Stimulated activated CD4-positive, alpha-beta T cell treated with anti-CD3 and anti-CD28 coated beads, Interleukin-1b, Interleukin-23, amount 100 ng/mL, for 1 hour (primary cell): ENCODE data around the gene RGS6.

ENCODE experiments used
- DNase-seq, 2 donors: peaks; one replicate each; pipeline ENCODE4 v3.0.0-alpha.2; 2020; ENCODE audit warnings: low read depth in 2 of 2

Gene RGS6

DNA sequence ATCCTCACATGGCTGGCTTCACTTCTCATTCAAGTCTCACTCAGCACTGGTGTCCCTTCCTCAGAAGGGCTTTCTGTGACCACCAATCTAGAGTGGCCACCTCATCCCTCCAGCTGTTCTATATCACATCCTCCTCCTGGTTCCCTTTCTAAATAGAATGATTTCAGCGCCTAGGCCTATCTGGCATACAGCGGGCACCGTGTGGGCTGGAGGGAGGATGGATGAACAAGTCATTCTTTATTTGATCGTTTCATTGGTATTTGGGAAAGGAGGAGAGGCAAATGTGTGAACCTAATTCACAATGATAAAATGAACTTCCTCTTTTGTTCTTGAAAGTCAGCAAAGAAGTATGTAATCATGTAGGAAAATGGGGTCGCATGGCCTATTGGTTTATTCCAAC lies 567.5 kb downstream of the RGS6 start:
- no peak for DNase-seq

- DNase-seq: no peak
Observed at GRCh38 chr14:72500234-72500838, 568.1 kb downstream of the RGS6 start.

- no peak for DNase-seq
Observed at GRCh38 chr14:72501439-72501838, 569.2 kb downstream of the RGS6 start.

DNA sequence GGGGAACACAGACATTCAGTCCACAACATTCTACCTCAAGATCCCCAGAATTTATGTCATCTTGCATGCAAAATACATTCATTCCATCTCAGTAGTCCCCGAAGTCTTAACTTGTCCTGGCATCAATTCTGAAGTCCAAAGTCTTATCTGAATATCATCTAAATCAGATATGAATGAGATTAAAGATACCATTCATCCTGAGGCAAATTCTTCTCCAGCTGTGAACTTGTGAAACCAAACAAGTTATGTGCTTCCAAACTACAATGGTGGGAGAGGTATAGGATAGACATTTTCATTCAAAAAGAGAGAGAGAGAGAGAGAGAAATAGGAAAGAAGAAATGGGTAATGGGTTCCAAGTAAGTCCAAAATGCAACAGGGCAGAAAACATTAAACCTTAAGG lies 571.0 kb downstream of the RGS6 start:
- DNase-seq: no peak

- DNase-seq: no peak
Observed at GRCh38 chr14:72503696-72504368, 571.6 kb downstream of the RGS6 start.

GRCh38 chr14:72510566-72510965 lies 578.3 kb downstream of the RGS6 start:
- DNase-seq: no peak

DNA sequence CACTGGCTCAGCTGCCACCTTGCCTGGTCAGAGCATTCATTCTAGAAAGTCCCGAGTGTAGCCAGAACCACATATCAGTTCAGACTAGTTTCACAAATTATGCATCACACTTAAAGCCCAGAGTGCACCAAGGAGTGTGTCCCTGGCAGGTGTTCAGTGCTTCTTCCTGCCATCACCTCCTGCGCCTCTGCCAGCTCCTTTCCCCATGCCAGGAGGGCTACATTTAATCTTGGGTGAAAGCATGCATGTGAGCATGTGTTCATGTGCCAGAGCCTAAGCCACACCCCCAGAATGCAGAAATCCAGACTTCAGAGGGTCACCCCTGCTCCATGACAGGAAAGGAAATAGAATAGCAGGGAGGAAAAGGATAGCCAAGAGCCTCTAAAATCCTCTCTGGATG lies 580.1 kb downstream of the RGS6 start:
- DNase-seq: no peak

DNA sequence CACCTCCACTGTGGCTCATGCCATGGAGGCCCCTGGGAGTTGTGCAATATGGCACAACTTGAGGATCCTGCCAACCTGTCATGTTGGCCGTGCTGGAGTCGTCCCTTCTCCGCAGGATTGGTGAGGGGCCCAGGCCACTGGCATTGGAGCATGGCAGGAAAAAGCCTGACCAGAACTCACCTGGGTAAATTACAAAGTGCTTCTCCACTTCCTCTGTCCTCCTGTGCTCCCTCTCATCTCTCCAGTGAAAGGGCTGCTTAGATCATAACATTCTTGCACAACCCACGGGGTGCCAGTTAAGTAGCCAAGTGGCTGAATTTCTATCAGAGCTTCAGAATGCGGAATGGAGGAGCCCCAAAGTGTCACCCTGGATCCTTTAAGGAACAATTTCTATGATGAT lies 580.7 kb downstream of the RGS6 start:
- no peak for DNase-seq

GRCh38 chr14:72513346-72513745 lies 581.1 kb downstream of the RGS6 start:
- DNase-seq: no peak

- no peak for DNase-seq
Observed at GRCh38 chr14:72513965-72514659, 581.9 kb downstream of the RGS6 start.

DNA sequence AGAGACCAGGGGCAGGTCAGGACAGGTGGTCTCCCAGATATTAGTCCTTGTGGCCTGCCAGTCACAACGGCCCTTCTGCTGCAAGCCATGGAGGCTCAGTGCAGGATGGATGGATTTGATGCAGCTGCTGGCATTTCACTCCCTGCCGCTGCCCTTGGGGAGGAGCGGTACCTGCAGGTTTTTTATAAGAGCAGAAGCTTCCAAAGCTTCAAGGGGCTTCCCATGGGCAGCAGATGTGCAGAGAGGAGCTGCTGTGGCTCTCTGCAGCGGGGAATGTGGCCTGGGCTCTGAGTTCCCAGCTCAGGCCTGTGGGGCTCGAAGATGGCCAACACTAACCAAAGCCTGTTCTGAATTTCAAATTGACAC lies 582.4 kb downstream of the RGS6 start:
- no peak for DNase-seq

DNA sequence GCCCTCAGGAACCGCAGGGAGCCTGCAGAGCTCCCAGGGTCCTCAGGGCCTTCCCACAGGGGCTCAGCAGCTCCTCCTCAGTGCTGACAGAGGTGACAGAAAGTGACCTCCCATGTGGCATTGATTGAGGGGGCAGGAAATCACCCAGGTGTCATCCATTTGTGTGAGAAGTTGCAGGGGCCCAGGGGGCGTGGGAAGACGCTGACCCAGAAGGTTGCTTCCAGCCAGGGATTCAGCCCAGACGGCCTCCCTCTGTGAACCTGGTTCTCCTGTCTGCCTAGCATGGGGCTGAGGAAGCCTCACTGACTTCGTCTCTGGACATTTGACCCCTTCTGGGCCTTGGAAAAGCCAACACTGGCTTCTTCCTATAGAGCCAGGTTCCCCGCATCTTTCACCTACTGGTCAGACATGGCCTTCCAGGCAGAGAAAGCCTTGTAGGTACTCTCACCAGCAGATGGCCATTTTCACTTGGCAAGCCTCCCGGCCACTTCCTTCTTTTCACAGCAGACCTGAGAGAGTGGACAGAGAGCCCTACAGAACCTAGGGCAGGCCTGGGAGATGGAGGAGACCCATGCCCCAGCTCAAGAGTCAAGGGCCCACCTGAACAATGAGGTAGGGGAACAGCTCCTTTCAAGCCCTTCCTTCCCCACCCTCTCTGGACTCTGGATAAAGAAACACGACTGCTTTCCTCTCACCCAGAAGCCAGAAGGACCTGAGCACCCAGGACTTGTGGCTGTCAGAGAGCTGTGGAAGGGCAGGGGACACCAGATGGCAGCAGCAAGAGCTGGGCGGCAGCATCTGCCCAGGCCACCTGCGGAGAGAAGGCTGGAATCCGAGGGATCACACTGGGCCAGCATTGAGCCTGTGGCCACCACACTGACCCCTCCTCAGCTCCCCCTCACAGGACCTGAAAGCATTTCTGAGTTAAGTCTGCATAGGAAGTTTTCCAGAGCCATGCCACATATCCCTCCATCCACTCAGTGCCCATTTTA lies 583.8 kb downstream of the RGS6 start:
- DNase-seq: no peak

DNA sequence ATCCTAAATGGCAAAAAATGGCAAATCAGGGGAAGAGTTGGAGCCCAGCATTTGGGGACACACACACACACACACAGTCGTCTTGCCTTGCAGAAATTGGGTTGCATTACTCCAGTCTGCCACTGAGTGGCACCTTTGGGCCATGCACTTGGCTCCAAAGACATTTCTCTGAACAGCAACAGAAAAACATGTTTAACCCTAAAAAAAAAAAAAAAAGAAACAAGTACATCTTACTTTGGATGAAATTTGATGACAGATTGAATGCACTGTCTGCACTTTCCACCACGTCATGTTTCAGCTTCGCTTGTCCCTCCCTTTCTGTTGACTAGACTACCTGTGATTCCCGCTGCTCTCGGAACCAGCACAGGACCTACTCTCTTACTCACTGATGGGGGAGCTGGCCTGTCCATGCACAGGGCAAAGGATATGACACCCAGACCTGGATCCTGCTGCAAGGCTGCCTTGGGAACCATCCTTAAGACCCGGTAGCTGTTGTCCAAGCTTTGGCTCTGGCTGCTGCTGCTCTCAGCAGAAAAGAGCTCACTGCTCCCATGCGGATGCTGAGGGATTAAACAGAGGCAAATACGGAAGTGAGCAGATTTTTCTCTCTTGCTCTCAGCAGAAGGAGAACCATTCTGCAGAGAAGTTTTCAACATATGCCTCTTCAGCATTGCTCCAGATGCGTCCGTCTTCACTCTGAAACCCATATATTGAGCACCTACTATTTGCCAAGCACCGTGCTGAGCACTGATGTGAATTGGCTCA lies 584.9 kb downstream of the RGS6 start:
- peak; percentile 38 to 58 for DNase-seq

- DNase-seq: no peak
Observed at GRCh38 chr14:72517736-72518135, 585.5 kb downstream of the RGS6 start.

DNA sequence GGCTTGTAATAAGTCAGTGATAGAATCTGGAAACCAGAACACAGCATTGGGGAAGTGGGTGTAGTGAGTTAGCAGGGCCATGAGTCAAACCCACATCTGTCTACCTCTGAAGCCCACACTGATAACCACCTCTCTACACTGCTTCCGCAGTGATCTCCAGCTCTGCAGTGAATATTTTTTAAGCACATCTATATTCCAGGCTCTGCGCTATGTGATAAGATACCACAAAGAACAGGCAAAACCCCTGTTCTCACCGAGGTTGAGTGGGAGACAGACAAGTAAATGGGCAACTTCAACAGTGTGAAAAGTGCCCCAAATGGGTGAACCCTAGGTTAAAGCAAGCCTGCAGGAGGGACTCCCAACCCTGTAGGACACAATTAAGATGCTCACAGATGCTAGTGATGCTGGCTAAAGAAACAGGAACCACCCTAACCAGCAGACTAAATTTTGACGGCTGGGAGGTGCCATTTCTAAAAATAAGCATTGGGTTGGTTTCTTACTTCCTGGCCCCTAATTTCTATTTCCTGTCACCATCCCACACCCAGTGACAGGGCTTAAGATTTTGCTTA lies 586.7 kb downstream of the RGS6 start:
- DNase-seq: no peak

GRCh38 chr14:72519543-72519942 lies 587.3 kb downstream of the RGS6 start:
- no peak for DNase-seq

- no peak for DNase-seq
Observed at GRCh38 chr14:72521045-72521444, 588.8 kb downstream of the RGS6 start.

GRCh38 chr14:72521968-72522741 lies 589.9 kb downstream of the RGS6 start:
- DNase-seq: no peak

- DNase-seq: no peak
Observed at GRCh38 chr14:72522847-72523246, 590.6 kb downstream of the RGS6 start.
